ENCODE results near the gene LMO2.
"Not testable (repeated sequence)": the region's sequence is repeated elsewhere in the genome, so short reads cannot be mapped to it uniquely, and the experiment has no call there.

The LMO2 gene

DNA sequence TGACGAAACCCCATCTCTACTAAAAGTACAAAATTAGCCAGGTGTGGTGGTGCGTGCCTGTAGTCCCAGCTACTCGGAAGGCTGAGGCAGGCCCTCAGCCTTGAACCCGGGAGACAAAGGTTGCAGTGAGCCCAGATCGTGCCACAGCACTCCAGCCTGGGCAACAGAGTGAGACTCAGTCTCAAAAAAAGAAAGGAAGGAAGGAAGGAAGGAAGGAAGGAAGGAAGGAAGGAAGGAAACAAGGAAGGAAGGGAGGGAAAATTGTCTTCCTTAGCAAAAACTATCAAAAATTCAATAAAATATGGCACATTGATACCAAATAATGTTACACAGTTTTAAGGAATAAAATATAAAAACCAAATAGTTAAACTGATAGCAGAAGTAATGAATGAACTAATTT is 54.5 kb downstream of the LMO2 start:
- H3K36me3 ChIP-seq (ENCODE audit: control insufficient read depth, insufficient read depth, low read length) = not testable (repeated sequence)

DNA sequence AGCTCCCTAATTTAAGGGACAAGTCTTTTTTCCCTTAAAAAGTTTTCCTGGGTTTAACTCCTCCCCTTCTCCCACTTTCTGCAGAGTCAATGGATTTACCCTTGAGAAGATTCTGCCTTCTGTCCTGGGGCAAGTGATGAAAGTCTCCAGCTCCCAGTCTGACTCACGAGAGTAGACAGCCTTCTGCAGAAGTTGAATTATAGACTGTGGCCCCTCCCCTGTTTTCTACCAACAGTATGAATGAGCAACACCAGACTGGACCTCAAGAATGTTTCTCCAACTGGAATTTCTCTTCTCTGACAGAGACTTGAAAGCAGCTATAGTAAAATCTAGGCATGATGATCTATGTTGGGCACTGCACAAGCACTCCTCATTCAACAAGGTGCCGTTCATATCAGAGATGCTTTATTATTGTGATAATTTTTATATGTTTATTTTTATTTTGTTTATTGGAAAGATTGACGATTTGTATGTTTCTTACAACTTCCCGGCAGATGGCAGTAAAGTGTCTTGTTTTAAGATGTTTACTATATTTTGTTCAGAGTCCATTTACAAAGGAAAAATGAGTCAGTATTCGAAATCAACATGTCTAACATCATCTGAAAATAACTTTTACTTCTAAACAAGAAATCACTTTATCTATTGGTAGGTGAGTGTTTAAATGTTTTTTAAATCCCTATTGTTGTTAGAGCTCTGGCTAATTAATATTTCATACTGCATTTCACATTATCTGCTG is 56.6 kb downstream of the LMO2 start:
- Histone ChIP-seq H3K4me1 (ENCODE audit: control insufficient read depth, insufficient read depth, low read length, poor library complexity, severe bottlenecking) (peaks cover 6% of the 10 kb centered on the region), H3K4me3 (ENCODE audit: extremely low read depth, insufficient read depth, low read length, poor library complexity, severe bottlenecking) (no peak overlapping the region), H3K27ac (ENCODE audit: low read depth, low read length, severe bottlenecking) (no peak overlapping the region), H3K36me3 (ENCODE audit: control insufficient read depth, insufficient read depth, low read length) (no peaks in the 10 kb centered on the region), H3K9me3 (ENCODE audit: control insufficient read depth, low read length) (no peaks in the 10 kb centered on the region)
- 17 to 40% methylated on average over 1 of the region's 5 CpGs for WGBS, 2 experiments (ENCODE audit: insufficient coverage in 2 of 2)

More for the DNA sequence above, 54.5 kb downstream of the LMO2 start:
- H3K9me3 ChIP-seq (ENCODE audit: control insufficient read depth, low read length); H3K27ac ChIP-seq (ENCODE audit: low read depth, low read length, severe bottlenecking); H3K4me3 ChIP-seq (ENCODE audit: extremely low read depth, insufficient read depth, low read length, poor library complexity, severe bottlenecking); H3K4me1 ChIP-seq (ENCODE audit: control insufficient read depth, insufficient read depth, low read length, poor library complexity, severe bottlenecking): not testable (repeated sequence)
- WGBS, 2 experiments (ENCODE audit: insufficient coverage in 2 of 2) = 86 to 93% methylated on average over 4 to 5 of the region's 5 CpGs

DNA sequence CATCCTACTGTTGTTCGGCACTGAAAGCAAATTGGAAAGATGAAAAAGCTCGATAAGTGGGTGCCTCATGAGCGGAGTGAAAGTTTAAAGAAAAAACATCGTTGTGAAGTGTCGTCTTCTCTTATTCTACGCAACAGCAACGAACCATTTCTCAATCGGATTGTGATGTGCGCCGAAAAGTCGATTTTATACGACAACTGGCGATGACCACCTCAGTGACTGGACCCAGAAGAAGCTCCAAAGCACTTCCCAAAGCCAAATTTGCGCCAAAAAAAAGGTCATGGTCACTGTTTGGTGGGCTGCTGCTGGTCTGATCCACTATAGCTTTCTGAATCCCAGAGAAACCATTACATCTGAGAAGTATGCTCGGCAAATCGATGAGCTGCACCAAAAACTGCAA is 59.2 kb downstream of the LMO2 start:
- 91% methylated on average over 16 of the region's 16 CpGs for WGBS, 2 experiments (ENCODE audit: insufficient coverage in 2 of 2)
- H3K9me3 ChIP-seq (ENCODE audit: control insufficient read depth, low read length) = no peaks in the 10 kb centered on the region
- H3K27ac ChIP-seq (ENCODE audit: low read depth, low read length, severe bottlenecking) = no peak overlapping the region
- no peaks in the 10 kb centered on the region for H3K36me3 ChIP-seq (ENCODE audit: control insufficient read depth, insufficient read depth, low read length)
- H3K4me1 ChIP-seq (ENCODE audit: control insufficient read depth, insufficient read depth, low read length, poor library complexity, severe bottlenecking) = peaks cover 6% of the 10 kb centered on the region
- H3K4me3 ChIP-seq (ENCODE audit: extremely low read depth, insufficient read depth, low read length, poor library complexity, severe bottlenecking) = no peak overlapping the region

- Histone ChIP-seq H3K4me1 (ENCODE audit: control insufficient read depth, insufficient read depth, low read length, poor library complexity, severe bottlenecking) (peaks cover 6% of the 10 kb centered on the region), H3K4me3 (ENCODE audit: extremely low read depth, insufficient read depth, low read length, poor library complexity, severe bottlenecking) (no peak overlapping the region), H3K27ac (ENCODE audit: low read depth, low read length, severe bottlenecking) (no peak overlapping the region), H3K36me3 (ENCODE audit: control insufficient read depth, insufficient read depth, low read length) (no peaks in the 10 kb centered on the region), H3K9me3 (ENCODE audit: control insufficient read depth, low read length) (no peaks in the 10 kb centered on the region)
- WGBS, 2 experiments (ENCODE audit: insufficient coverage in 2 of 2) = 84 to 86% methylated on average over 3 to 4 of the region's 6 CpGs
These were observed 60.8 kb downstream of the LMO2 start for GRCh38 chr11:33830903-33831648.

- H3K4me3 ChIP-seq (ENCODE audit: extremely low read depth, insufficient read depth, low read length, poor library complexity, severe bottlenecking) = peak overlapping the region; percentile 32
- no peak overlapping the region for H3K27ac ChIP-seq (ENCODE audit: low read depth, low read length, severe bottlenecking)
- WGBS, 2 experiments (ENCODE audit: insufficient coverage in 2 of 2) = 14 to 16% methylated on average over 9 of the region's 10 CpGs
- H3K9me3 ChIP-seq (ENCODE audit: control insufficient read depth, low read length) = no peaks in the 10 kb centered on the region
- no peaks in the 10 kb centered on the region for H3K36me3 ChIP-seq (ENCODE audit: control insufficient read depth, insufficient read depth, low read length)
- peaks cover 6% of the 10 kb centered on the region for H3K4me1 ChIP-seq (ENCODE audit: control insufficient read depth, insufficient read depth, low read length, poor library complexity, severe bottlenecking)
These were observed 62.3 kb downstream of the LMO2 start for GRCh38 chr11:33829430-33830141.

DNA sequence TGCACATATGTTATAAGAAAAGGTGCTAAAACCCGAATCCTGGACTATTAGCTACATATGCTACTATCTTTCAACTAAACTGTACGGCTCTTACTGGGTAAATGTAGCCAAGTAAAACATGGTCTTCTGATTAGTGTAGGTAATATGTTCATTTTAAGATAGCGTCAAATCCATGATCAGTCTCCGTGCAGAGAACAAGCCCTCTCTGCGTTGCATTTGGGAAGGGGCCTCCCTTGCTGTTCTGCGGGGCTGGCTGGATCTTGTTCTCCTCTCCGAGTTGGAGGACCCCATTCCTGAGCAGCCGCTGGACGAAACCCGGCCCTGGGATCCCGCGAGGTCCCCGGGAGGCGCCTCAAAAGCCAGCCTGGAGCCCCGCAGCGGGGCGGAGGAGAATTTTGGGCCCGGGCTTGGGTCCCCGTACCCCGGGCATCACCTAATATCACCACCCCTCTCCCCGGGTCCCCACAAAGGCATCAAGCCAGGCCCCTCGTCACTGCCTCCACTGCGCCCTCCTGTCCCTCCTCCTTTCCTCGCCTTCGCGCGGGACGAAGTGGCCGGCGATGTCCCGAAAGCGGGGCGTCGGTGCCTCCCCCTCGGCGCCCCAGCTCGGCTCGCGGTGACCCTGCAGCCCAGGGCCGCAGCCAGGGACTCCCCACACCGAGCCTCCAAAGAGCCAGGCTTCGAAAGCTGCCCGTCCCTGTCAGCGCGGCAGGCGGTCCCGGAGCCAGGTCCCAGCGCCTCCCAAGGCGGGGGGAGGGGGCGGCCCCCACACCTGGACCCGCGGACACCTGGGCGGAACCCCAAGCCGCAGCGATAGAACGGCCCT is 63.1 kb downstream of the LMO2 start:
- Histone ChIP-seq H3K27ac (ENCODE audit: low read depth, low read length, severe bottlenecking) (no peak overlapping the region), H3K4me1 (ENCODE audit: control insufficient read depth, insufficient read depth, low read length, poor library complexity, severe bottlenecking) (peaks cover 6% of the 10 kb centered on the region), H3K36me3 (ENCODE audit: control insufficient read depth, insufficient read depth, low read length) (no peaks in the 10 kb centered on the region), H3K9me3 (ENCODE audit: control insufficient read depth, low read length) (no peaks in the 10 kb centered on the region), H3K4me3 (ENCODE audit: extremely low read depth, insufficient read depth, low read length, poor library complexity, severe bottlenecking) (peak overlapping the region; percentile 32)
- 8 to 11% methylated on average over 46 to 50 of the region's 56 CpGs for WGBS, 2 experiments (ENCODE audit: insufficient coverage in 2 of 2)

- H3K4me1 ChIP-seq (ENCODE audit: control insufficient read depth, insufficient read depth, low read length, poor library complexity, severe bottlenecking) = peaks cover 6% of the 10 kb centered on the region
- H3K9me3 ChIP-seq (ENCODE audit: control insufficient read depth, low read length) = no peaks in the 10 kb centered on the region
- 70 to 77% methylated on average over 4 of the region's 4 CpGs for WGBS, 2 experiments (ENCODE audit: insufficient coverage in 2 of 2)
- H3K4me3 ChIP-seq (ENCODE audit: extremely low read depth, insufficient read depth, low read length, poor library complexity, severe bottlenecking) = no peak overlapping the region
- H3K27ac ChIP-seq (ENCODE audit: low read depth, low read length, severe bottlenecking) = no peak overlapping the region
- H3K36me3 ChIP-seq (ENCODE audit: control insufficient read depth, insufficient read depth, low read length) = no peaks in the 10 kb centered on the region
These were observed 64.7 kb downstream of the LMO2 start for GRCh38 chr11:33827206-33827605.

DNA sequence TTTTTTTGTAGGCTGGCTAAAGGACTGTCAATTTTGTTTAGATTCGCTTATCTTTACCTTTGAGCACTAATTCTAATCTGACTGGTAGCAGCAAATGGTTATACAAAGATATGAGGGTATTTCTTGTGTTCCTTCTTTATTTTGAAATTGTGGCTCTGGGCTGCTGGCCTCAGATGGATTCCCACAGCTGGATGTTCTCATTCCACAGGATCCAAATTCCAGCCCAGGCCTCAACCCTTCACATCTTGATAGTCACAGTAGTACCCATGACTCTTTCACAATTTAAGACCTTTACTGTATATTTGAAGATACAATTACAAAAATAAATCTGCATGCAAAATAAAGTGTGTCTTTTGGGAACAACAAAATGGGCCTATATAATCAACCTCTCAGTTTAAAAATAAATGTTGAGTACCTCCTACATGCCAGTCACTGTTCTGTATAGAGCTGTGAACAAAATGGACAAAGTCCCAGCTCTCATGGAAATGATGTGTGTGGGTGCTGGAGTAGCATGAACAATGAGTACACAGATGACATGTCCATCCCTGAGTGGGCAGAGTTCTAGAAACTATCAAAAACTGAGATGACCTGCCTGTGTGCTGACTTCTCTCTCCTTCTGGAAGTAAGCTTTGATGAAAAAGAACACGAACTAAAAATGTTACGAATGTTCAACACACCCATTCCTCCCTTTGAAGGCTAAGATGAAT is 65.9 kb downstream of the LMO2 start:
- Histone ChIP-seq H3K36me3 (ENCODE audit: control insufficient read depth, insufficient read depth, low read length) (no peaks in the 10 kb centered on the region), H3K4me3 (ENCODE audit: extremely low read depth, insufficient read depth, low read length, poor library complexity, severe bottlenecking) (no peak overlapping the region), H3K9me3 (ENCODE audit: control insufficient read depth, low read length) (no peaks in the 10 kb centered on the region), H3K4me1 (ENCODE audit: control insufficient read depth, insufficient read depth, low read length, poor library complexity, severe bottlenecking) (peaks cover 5% of the 10 kb centered on the region), H3K27ac (ENCODE audit: low read depth, low read length, severe bottlenecking) (no peak overlapping the region)
- no CpG with 5 or more reads among the region's 3 CpGs for WGBS, 2 experiments (ENCODE audit: insufficient coverage in 2 of 2)

DNA sequence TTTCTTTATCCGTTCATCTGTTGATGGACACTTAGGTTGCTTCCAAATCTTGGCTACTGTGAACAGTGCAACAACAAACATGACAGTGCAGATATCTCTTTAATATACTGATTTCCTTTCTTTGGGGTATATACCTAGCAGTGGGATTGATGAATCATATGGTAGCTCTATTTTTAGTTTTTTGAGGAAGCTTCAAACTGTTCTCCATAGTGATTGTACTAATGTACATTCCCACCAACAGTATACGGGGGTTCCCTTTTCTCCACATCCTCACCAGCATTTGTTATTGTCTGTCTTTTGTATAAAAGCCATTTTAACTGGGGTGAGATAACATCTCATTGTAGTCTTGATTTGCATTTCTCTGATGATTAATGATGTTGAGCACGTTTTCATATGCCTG is 68.9 kb downstream of the LMO2 start:
- H3K27ac ChIP-seq (ENCODE audit: low read depth, low read length, severe bottlenecking); H3K9me3 ChIP-seq (ENCODE audit: control insufficient read depth, low read length); H3K4me3 ChIP-seq (ENCODE audit: extremely low read depth, insufficient read depth, low read length, poor library complexity, severe bottlenecking); H3K36me3 ChIP-seq (ENCODE audit: control insufficient read depth, insufficient read depth, low read length); H3K4me1 ChIP-seq (ENCODE audit: control insufficient read depth, insufficient read depth, low read length, poor library complexity, severe bottlenecking): not testable (repeated sequence)
- no CpG with 5 or more reads among the region's 3 CpGs for WGBS, 2 experiments (ENCODE audit: insufficient coverage in 2 of 2)
